PC-9 (cell line): Measurements from ENCODE around the gene SCEL. TPM values are rescaled to one million over a fixed set of nuclear protein-coding genes. Genes with fewer than 3 reads are reported as not detected.

ENCODE experiments used
- BruUV-seq: library from RNA; stranded (reverse); fragments of 400-500 nt; replicated peaks from 2 replicates; lab custom pipeline; 2021; lab: Mats Ljungman, UMichigan
- CTCF ChIA-PET: fragments of 300-600 bp; sonication (Branson Sonifier 250); formaldehyde crosslinking; loops from one replicate; lab custom pipeline; 2022; ENCODE audit warnings: antibody characterized with exemption; lab: Charles Lee
- POLR2A ChIA-PET: fragments of 300-600 bp; sonication (Branson Sonifier 250); formaldehyde crosslinking; loops from one replicate; lab custom pipeline; 2022; ENCODE audit warnings: antibody characterized with exemption; ENCODE audit not compliant: unreplicated experiment; lab: Charles Lee
- DNase-seq, 2 experiments: peaks; one replicate each; pipeline versions ENCODE4 v3.0.0 to v3.0.0-alpha.2; 2015 to 2022; ENCODE audit warnings: mixed read lengths in 1 of 2
- H2AFZ ChIP-seq: fragments of 200-600 bp; sonication (generic); 2 replicates; pipeline ENCODE4 v1.8.1; 2017; ENCODE audit warnings: antibody characterized with exemption
- H3F3A ChIP-seq: fragments of 200-600 bp; sonication (generic); 2 replicates; pipeline ENCODE4 v1.8.1; 2017; ENCODE audit warnings: antibody characterized with exemption, mild to moderate bottlenecking, low read depth; ENCODE audit not compliant: insufficient read depth
- H3K27ac ChIP-seq: fragments of 200-600 bp; sonication (generic); 2 replicates; pipeline ENCODE4 v1.6.1; 2016; ENCODE audit warnings: mixed run types
- H3K27me3 ChIP-seq: fragments of 200-600 bp; sonication (generic); 2 replicates; pipeline ENCODE4 v1.6.1; 2016; ENCODE audit warnings: low read depth, mixed run types; ENCODE audit not compliant: insufficient read depth
- H3K36me3 ChIP-seq: fragments of 200-600 bp; sonication (generic); 2 replicates; pipeline ENCODE4 v1.6.1; 2016; ENCODE audit warnings: low read depth, mixed run types
- H3K4me1 ChIP-seq: fragments of 200-600 bp; sonication (generic); replicated peaks from 2 replicates; pipeline ENCODE4 v1.6.1; 2016; ENCODE audit warnings: mixed run types; ENCODE audit not compliant: insufficient read depth
- H3K4me2 ChIP-seq: fragments of 200-600 bp; sonication (generic); 2 replicates; pipeline ENCODE4 v1.6.1; 2017; ENCODE audit warnings: mixed run types
- H3K4me3 ChIP-seq: fragments of 200-600 bp; sonication (generic); 2 replicates; pipeline ENCODE4 v1.6.1; 2016; ENCODE audit warnings: mixed run types
- H3K79me2 ChIP-seq: fragments of 200-600 bp; sonication (generic); 2 replicates; pipeline ENCODE4 v1.6.1; 2017; ENCODE audit warnings: low read depth, mixed run types
- H3K9me2 ChIP-seq: fragments of 200-600 bp; sonication (generic); 2 replicates; pipeline ENCODE4 v1.8.1; 2017; ENCODE audit warnings: mild to moderate bottlenecking; ENCODE audit not compliant: insufficient read depth
- H3K9me3 ChIP-seq: fragments of 200-600 bp; sonication (generic); 2 replicates; pipeline ENCODE4 v1.8.1; 2016; ENCODE audit warnings: low read depth; ENCODE audit not compliant: insufficient read depth
- H4K20me1 ChIP-seq: fragments of 200-600 bp; sonication (generic); 2 replicates; pipeline ENCODE4 v1.8.1; 2017; ENCODE audit not compliant: insufficient read depth
- EZH2 ChIP-seq: fragments of 200-600 bp; sonication (generic); IDR thresholded peaks from 2 replicates; pipeline ENCODE4 v1.8.0; 2017; ENCODE audit warnings: antibody characterized with exemption, low read depth
- intact Hi-C: fragments of 100-400 bp; cut with micrococcal nuclease; formaldehyde crosslinking; loops from one replicate; pipeline ENCODE4 v1.10.0; 2022; ENCODE audit not compliant: unreplicated experiment
- total RNA-seq: library from RNA; stranded (reverse); gene quantifications from 2 replicates; pipeline ENCODE4 v1.2.3, GENCODE V29; 2021
- TF ChIP-seq, protein P1 (sequence below): fragments of 200-600 bp; sonication (generic); conservative IDR thresholded peaks from 2 replicates; pipeline ENCODE4 v1.6.1; 2017; ENCODE audit warnings: mixed run types, antibody characterized with exemption, mild to moderate bottlenecking, moderate library complexity

Gene SCEL
- total RNA-seq, 1 experiment from 2014 or later: 32.5 TPM

DNA sequence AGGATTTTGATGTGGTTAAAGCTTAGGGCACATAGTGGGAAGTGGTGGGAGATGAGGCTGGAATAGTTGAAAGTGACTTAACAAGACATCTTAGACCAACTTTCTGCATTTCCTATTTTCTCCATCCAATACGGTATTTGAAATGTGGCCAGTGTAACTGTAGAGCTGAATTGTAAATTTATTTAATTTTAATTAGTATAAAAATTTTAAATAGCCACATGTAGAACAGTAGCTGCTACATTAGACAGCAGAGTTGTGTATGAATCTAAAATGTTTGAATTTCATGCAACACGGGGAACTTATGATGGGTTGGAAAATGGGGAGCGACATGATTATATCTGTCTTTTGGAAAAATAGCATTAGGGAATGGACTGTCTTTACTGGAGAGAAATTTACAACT is 7.1 kb upstream of the SCEL start:
- TF ChIP-seq EZH2: no peak
- TF ChIP-seq, protein P1, sequence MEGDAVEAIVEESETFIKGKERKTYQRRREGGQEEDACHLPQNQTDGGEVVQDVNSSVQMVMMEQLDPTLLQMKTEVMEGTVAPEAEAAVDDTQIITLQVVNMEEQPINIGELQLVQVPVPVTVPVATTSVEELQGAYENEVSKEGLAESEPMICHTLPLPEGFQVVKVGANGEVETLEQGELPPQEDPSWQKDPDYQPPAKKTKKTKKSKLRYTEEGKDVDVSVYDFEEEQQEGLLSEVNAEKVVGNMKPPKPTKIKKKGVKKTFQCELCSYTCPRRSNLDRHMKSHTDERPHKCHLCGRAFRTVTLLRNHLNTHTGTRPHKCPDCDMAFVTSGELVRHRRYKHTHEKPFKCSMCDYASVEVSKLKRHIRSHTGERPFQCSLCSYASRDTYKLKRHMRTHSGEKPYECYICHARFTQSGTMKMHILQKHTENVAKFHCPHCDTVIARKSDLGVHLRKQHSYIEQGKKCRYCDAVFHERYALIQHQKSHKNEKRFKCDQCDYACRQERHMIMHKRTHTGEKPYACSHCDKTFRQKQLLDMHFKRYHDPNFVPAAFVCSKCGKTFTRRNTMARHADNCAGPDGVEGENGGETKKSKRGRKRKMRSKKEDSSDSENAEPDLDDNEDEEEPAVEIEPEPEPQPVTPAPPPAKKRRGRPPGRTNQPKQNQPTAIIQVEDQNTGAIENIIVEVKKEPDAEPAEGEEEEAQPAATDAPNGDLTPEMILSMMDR: no peak
- Histone ChIP-seq H3K4me2 (no peak overlapping the region), H4K20me1 (no peaks in the 10 kb centered on the region), H3K27me3 (no peaks in the 10 kb centered on the region), H2AFZ (no peak overlapping the region), H3K79me2 (no peaks in the 10 kb centered on the region), H3K9me2 (no peaks in the 10 kb centered on the region), H3K4me1 (peaks cover 25% of the 10 kb centered on the region), H3F3A (peaks cover 14% of the 10 kb centered on the region), H3K4me3 (no peak overlapping the region), H3K36me3 (no peaks in the 10 kb centered on the region), H3K9me3 (0 out of 2 replicates have a peak, but pooled peaks cover 4% of the 10 kb centered on the region), H3K27ac (no peak overlapping the region)
- ChIA-PET CTCF (no interaction called here), POLR2A (interaction anchor here (0.5 kb wide), 1 partner anchor 498 kb away, joined by 3 read pairs; no protein-coding TSS in a partner anchor)
- BruUV-seq: no TSS peak
- intact Hi-C loops: no loop called here
- DNase-seq: no peak

DNA sequence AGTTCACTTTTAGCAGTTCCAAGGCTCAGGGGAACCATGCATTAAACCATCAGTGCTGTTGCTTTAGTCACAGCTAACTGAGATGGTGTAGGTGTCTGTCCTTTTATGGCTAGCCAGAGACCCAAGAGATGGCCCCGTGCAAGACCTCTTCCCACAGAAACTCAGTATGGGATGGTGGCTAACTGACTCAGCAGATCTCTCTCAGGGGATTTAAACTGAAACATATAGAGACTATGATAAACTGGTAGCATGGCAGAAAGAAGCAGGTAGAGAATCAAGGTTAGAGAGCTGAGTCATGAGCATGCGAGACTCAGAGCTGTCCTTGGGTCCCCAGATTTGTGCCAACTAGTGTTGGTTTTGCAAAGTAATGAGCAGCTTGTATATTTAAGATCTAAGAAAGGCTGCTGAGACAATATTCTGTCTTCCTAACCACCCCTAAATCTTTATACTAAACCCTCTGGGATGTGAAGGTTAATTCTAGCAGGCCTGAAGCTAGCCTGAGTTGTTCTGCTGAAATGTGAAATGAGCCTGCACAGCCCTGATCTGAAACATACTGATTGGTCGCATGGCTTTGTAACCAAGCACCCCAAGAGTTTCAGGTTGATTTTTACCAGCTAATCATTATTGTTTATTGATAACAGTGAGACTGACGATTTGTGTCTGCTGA is 6.5 kb upstream of the SCEL start:
- H3K36me3 ChIP-seq: no peaks in the 10 kb centered on the region
- no peaks in the 10 kb centered on the region for H4K20me1 ChIP-seq
- ChIA-PET POLR2A (no interaction called here), CTCF (no interaction called here)
- H3K27ac ChIP-seq: no peak overlapping the region
- no peaks in the 10 kb centered on the region for H3K27me3 ChIP-seq
- H3F3A ChIP-seq: peaks cover 10% of the 10 kb centered on the region; the same call in 1 of the 2 replicates
- no peak overlapping the region for H3K4me2 ChIP-seq
- 0 out of 2 replicates have a peak, but pooled peaks cover 4% of the 10 kb centered on the region for H3K9me3 ChIP-seq
- BruUV-seq: no TSS peak
- H3K9me2 ChIP-seq: no peaks in the 10 kb centered on the region
- no peak overlapping the region for H2AFZ ChIP-seq
- H3K79me2 ChIP-seq: no peaks in the 10 kb centered on the region
- TF ChIP-seq, protein P1: no peak
- TF ChIP-seq EZH2: no peak
- H3K4me1 ChIP-seq: peaks cover 25% of the 10 kb centered on the region
- no peak overlapping the region for H3K4me3 ChIP-seq
- DNase-seq: no peak
- intact Hi-C loops: no loop called here

DNA sequence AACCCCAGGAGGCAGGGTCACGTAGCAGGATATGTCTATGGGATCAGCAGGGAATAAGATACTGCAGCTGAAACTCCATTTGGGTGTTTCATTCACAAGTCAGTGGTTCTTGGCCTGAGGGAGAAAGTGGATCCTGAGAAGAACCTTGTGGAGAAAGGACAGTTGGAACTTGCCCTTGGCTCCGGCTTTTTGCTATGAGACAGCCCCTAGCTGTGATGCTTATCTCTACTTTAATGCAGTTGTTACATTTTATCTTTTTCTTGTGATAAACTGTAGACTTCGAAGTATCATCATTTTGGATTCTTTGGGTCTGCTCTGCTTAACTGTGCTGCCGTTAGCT is 6.0 kb upstream of the SCEL start:
- Histone ChIP-seq H3K79me2 (no peaks in the 10 kb centered on the region), H3K4me1 (peaks cover 25% of the 10 kb centered on the region), H3K4me3 (no peak overlapping the region), H3K27ac (no peak overlapping the region), H4K20me1 (no peaks in the 10 kb centered on the region), H3K9me3 (0 out of 2 replicates have a peak, but pooled peaks cover 4% of the 10 kb centered on the region), H3K36me3 (no peaks in the 10 kb centered on the region), H3K9me2 (no peaks in the 10 kb centered on the region), H3K4me2 (no peak overlapping the region), H3F3A (peaks cover 5% of the 10 kb centered on the region; the same call in 1 of the 2 replicates), H2AFZ (no peak overlapping the region), H3K27me3 (no peaks in the 10 kb centered on the region)
- intact Hi-C loops: no loop called here
- no peak for DNase-seq
- no TSS peak for BruUV-seq
- ChIA-PET CTCF (no interaction called here), POLR2A (no interaction called here)
- no peak for TF ChIP-seq EZH2
- TF ChIP-seq, protein P1: no peak
